HEK293 (cell line): ENCODE results near the gene MKNK2.

Source experiments
- CTCF ChIA-PET: fragments of 350-600 bp; formaldehyde crosslinking; extraction: SDS; loops from one replicate; lab custom pipeline; 2021; ENCODE audit warnings: antibody characterized with exemption; lab: Yijun Ruan, JAX
- POLR2A ChIA-PET: fragments of 300-600 bp; formaldehyde crosslinking; extraction: SDS; loops from one replicate; lab custom pipeline; 2020; ENCODE audit warnings: antibody characterized with exemption, inconsistent platforms; lab: Yijun Ruan, JAX
- H3K27ac ChIP-seq: fragments of 200-500 bp; sonication (Bioruptor generic); 2 replicates; pipeline ENCODE4 v1.5.1; 2014; ENCODE audit warnings: low read depth, low read length, control low read depth, inconsistent platforms; ENCODE audit errors: extremely low read depth
- H3K36me3 ChIP-seq, 2 experiments: fragments of 200-500 bp in 1 of 2; sonication (Bioruptor generic) in 1 of 2; 1 replicate in 1 of 2; 2 replicates in 1 of 2; pipeline ENCODE4 v1.5.1; 2014 to 2017; ENCODE audit warnings: inconsistent platforms in 2 of 2, low read length in 2 of 2; ENCODE audit not compliant: control insufficient read depth in 2 of 2, insufficient read depth in 1 of 2
- H3K4me1 ChIP-seq: fragments of 200-500 bp; sonication (Bioruptor generic); 2 replicates; pipeline ENCODE4 v1.5.1; 2014; ENCODE audit warnings: mild to moderate bottlenecking, low read length, inconsistent platforms; ENCODE audit not compliant: control insufficient read depth, insufficient read depth
- H3K4me3 ChIP-seq: 2 replicates; pipeline ENCODE4 v1.5.1; 2011; ENCODE audit warnings: low read depth, mild to moderate bottlenecking, control low read depth, low read length, moderate library complexity
- H3K9me3 ChIP-seq: fragments of 200-500 bp; sonication (Bioruptor generic); 2 replicates; pipeline ENCODE4 v1.5.1; 2014; ENCODE audit warnings: low read depth, low read length, inconsistent platforms; ENCODE audit not compliant: control insufficient read depth, insufficient read depth
- GLIS1 ChIP-seq: fragments of 450-650 bp; formaldehyde crosslinking; IDR thresholded peaks from 2 replicates; pipeline ENCODE4 v1.5.1; 2016; ENCODE audit warnings: missing biosample characterization, missing genetic modification characterization
- IKZF3 ChIP-seq: fragments of 450-650 bp; IDR thresholded peaks from 2 replicates; pipeline ENCODE4 v1.5.0; 2018; ENCODE audit warnings: missing biosample characterization, mild to moderate bottlenecking, missing genetic modification characterization, moderate library complexity
- KLF10 ChIP-seq: fragments of 450-650 bp; IDR thresholded peaks from 2 replicates; pipeline ENCODE4 v1.5.1; 2018; ENCODE audit warnings: missing biosample characterization, mild to moderate bottlenecking, missing genetic modification characterization
- KLF17 ChIP-seq: fragments of 450-650 bp; formaldehyde crosslinking; IDR thresholded peaks from 2 replicates; pipeline ENCODE4 v1.5.1; 2016; ENCODE audit warnings: missing biosample characterization, missing genetic modification characterization
- PATZ1 ChIP-seq: fragments of 450-650 bp; formaldehyde crosslinking; IDR thresholded peaks from 2 replicates; pipeline ENCODE4 v1.5.1; 2016; ENCODE audit warnings: missing biosample characterization, missing genetic modification characterization
- SP2 ChIP-seq: fragments of 450-650 bp; formaldehyde crosslinking; IDR thresholded peaks from 2 replicates; pipeline ENCODE4 v1.5.1; 2016; ENCODE audit warnings: missing biosample characterization, missing genetic modification characterization
- ZBTB20 ChIP-seq: fragments of 450-650 bp; formaldehyde crosslinking; IDR thresholded peaks from 2 replicates; pipeline ENCODE4 v1.5.1; 2016; ENCODE audit warnings: missing biosample characterization, missing genetic modification characterization
- ZBTB49 ChIP-seq: fragments of 450-650 bp; formaldehyde crosslinking; IDR thresholded peaks from 2 replicates; pipeline ENCODE4 v1.5.1; 2016; ENCODE audit warnings: missing biosample characterization, missing genetic modification characterization, low read depth
- ZIC2 ChIP-seq: fragments of 450-650 bp; formaldehyde crosslinking; IDR thresholded peaks from 2 replicates; pipeline ENCODE4 v1.5.1; 2016; ENCODE audit warnings: missing biosample characterization, missing genetic modification characterization
- ZNF140 ChIP-seq: fragments of 450-650 bp; formaldehyde crosslinking; IDR thresholded peaks from 2 replicates; pipeline ENCODE4 v1.5.1; 2016; ENCODE audit warnings: missing biosample characterization, missing genetic modification characterization
- ZNF146 ChIP-seq: fragments of 450-650 bp; formaldehyde crosslinking; IDR thresholded peaks from 2 replicates; pipeline ENCODE4 v1.5.1; 2016; ENCODE audit warnings: missing biosample characterization, missing genetic modification characterization
- ZNF426 ChIP-seq: fragments of 450-650 bp; formaldehyde crosslinking; IDR thresholded peaks from 2 replicates; pipeline ENCODE4 v1.5.1; 2017; ENCODE audit warnings: missing biosample characterization, missing genetic modification characterization, mild to moderate bottlenecking, inconsistent platforms, moderate library complexity
- ZNF555 ChIP-seq: fragments of 450-650 bp; formaldehyde crosslinking; conservative IDR thresholded peaks from 2 replicates; pipeline ENCODE4 v1.5.1; 2017; ENCODE audit warnings: missing biosample characterization, mild to moderate bottlenecking, missing genetic modification characterization, inconsistent platforms
- ZNF561 ChIP-seq: fragments of 450-650 bp; IDR thresholded peaks from 2 replicates; pipeline ENCODE4 v1.5.1; 2018; ENCODE audit warnings: missing biosample characterization, missing genetic modification characterization, borderline replicate concordance
- ZNF610 ChIP-seq: fragments of 450-650 bp; formaldehyde crosslinking; IDR thresholded peaks from 2 replicates; pipeline ENCODE4 v1.5.1; 2016; ENCODE audit warnings: missing biosample characterization, missing genetic modification characterization, borderline replicate concordance
- ZNF692 ChIP-seq: fragments of 450-650 bp; formaldehyde crosslinking; IDR thresholded peaks from 2 replicates; pipeline ENCODE4 v1.5.1; 2016; ENCODE audit warnings: missing biosample characterization, missing genetic modification characterization
- ZNF776 ChIP-seq: fragments of 450-650 bp; formaldehyde crosslinking; IDR thresholded peaks from 2 replicates; pipeline ENCODE4 v1.5.0; 2017; ENCODE audit warnings: missing biosample characterization, missing genetic modification characterization, borderline replicate concordance
- ZNF785 ChIP-seq: fragments of 450-650 bp; formaldehyde crosslinking; IDR thresholded peaks from 2 replicates; pipeline ENCODE4 v1.5.1; 2016; ENCODE audit warnings: missing biosample characterization, missing genetic modification characterization
- TF ChIP-seq, protein P1 (sequence below): fragments of 450-650 bp; formaldehyde crosslinking; optimal IDR thresholded peaks from 2 replicates; pipeline ENCODE3; 2016; ENCODE audit warnings: missing biosample characterization, mild to moderate bottlenecking, missing genetic modification characterization
- TF ChIP-seq, protein P2 (sequence below): fragments of 450-650 bp; formaldehyde crosslinking; IDR thresholded peaks from 2 replicates; pipeline ENCODE4 v1.5.1; 2016; ENCODE audit warnings: missing biosample characterization, missing genetic modification characterization
- TF ChIP-seq, protein P3 (sequence below): fragments of 450-650 bp; formaldehyde crosslinking; IDR thresholded peaks from 2 replicates; pipeline ENCODE4 v1.5.1; 2017; ENCODE audit warnings: missing biosample characterization, mild to moderate bottlenecking, missing genetic modification characterization, moderate library complexity
- TF ChIP-seq, protein P4 (sequence below): fragments of 450-650 bp; formaldehyde crosslinking; IDR thresholded peaks from 2 replicates; pipeline ENCODE4 v1.5.1; 2016; ENCODE audit warnings: missing biosample characterization, missing genetic modification characterization

Gene MKNK2

GRCh38 chr19:2041683-2042484 is 9.2 kb downstream of the MKNK2 start (continued):
- TF ChIP-seq ZNF426 (tag by site-specific recombination) (no peak), SP2 (peak; percentile 62), ZIC2 (tag by site-specific recombination) (peak; percentile 67; the same call in 1 of the 2 replicates), ZNF140 (tag by site-specific recombination) (no peak), ZNF146 (0 out of 2 replicates have a peak, but pooled peaks have one; percentile 11), ZNF785 (tag by site-specific recombination) (no peak), IKZF3 (tag by site-specific recombination) (peak; percentile 55), ZNF692 (peak; percentile 8; the same call in 1 of the 2 replicates), ZNF610 (tag by site-specific recombination) (0 out of 2 replicates have a peak, but pooled peaks have one; percentile 27), KLF10 (tag by site-specific recombination) (peak; percentile 98), ZBTB20 (peak; percentile 49; the same call in 1 of the 2 replicates), PATZ1 (tag by site-specific recombination) (peak; percentile 96), GLIS1 (peak; percentile 71; the same call in 1 of the 2 replicates), ZNF561 (peak; percentile 18; the same call in 1 of the 2 replicates)
- TF ChIP-seq, protein P1, sequence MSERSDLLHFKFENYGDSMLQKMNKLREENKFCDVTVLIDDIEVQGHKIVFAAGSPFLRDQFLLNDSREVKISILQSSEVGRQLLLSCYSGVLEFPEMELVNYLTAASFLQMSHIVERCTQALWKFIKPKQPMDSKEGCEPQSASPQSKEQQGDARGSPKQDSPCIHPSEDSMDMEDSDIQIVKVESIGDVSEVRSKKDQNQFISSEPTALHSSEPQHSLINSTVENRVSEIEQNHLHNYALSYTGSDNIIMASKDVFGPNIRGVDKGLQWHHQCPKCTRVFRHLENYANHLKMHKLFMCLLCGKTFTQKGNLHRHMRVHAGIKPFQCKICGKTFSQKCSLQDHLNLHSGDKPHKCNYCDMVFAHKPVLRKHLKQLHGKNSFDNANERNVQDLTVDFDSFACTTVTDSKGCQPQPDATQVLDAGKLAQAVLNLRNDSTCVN: peak; percentile 56
- TF ChIP-seq, protein P2, sequence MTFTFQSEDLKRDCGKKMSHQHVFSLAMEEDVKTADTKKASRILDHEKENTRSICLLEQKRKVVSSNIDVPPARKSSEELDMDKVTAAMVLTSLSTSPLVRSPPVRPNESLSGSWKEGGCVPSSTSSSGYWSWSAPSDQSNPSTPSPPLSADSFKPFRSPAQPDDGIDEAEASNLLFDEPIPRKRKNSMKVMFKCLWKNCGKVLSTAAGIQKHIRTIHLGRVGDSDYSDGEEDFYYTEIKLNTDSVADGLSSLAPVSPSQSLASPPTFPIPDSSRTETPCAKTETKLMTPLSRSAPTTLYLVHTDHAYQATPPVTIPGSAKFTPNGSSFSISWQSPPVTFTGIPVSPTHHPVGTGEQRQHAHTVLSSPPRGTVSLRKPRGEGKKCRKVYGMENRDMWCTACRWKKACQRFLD: no peak
- TF ChIP-seq, protein P3, sequence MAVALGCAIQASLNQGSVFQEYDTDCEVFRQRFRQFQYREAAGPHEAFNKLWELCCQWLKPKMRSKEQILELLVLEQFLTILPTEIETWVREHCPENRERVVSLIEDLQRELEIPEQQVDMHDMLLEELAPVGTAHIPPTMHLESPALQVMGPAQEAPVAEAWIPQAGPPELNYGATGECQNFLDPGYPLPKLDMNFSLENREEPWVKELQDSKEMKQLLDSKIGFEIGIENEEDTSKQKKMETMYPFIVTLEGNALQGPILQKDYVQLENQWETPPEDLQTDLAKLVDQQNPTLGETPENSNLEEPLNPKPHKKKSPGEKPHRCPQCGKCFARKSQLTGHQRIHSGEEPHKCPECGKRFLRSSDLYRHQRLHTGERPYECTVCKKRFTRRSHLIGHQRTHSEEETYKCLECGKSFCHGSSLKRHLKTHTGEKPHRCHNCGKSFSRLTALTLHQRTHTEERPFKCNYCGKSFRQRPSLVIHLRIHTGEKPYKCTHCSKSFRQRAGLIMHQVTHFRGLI (tag by site-specific recombination): no peak

DNA sequence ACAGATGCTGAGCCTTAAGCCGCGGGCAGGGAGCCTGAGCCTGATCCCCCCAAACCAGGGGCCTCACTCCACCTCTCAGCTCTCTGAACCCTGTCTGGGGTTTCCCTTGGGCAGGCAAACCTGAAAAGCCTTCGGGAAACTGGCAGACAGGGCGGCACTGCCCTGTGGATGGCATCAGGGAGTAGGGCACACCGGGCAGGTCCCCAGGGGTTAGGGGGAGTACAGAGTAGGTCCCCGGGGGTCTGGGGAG is 9.7 kb downstream of the MKNK2 start:
- ChIA-PET CTCF (interaction anchor here (0.6 kb wide), 1 partner anchor 25 kb away, joined by 3 read pairs; no protein-coding TSS in a partner anchor), POLR2A (interaction anchor here (0.8 kb wide), 1 partner anchor 9 kb away, joined by 3 read pairs; no protein-coding TSS in a partner anchor)
- TF ChIP-seq ZNF555 (tag by site-specific recombination) (no peak), ZNF776 (tag by site-specific recombination) (no peak), ZBTB49 (tag by site-specific recombination) (no peak), KLF17 (tag by site-specific recombination) (no peak), IKZF3 (tag by site-specific recombination) (no peak)
- TF ChIP-seq, protein P4, sequence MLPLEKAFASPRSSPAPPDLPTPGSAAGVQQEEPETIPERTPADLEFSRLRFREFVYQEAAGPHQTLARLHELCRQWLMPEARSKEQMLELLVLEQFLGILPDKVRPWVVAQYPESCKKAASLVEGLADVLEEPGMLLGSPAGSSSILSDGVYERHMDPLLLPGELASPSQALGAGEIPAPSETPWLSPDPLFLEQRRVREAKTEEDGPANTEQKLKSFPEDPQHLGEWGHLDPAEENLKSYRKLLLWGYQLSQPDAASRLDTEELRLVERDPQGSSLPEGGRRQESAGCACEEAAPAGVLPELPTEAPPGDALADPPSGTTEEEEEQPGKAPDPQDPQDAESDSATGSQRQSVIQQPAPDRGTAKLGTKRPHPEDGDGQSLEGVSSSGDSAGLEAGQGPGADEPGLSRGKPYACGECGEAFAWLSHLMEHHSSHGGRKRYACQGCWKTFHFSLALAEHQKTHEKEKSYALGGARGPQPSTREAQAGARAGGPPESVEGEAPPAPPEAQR (tag by site-specific recombination): no peak
- Histone ChIP-seq H3K36me3 (peaks cover 0 to 72% of the 10 kb centered on the region in 2 experiments; a peak in 2 of 3 replicates), H3K4me3 (no peak overlapping the region), H3K4me1 (peaks cover 13% of the 10 kb centered on the region), H3K9me3 (no peaks in the 10 kb centered on the region), H3K27ac (peak overlapping the region; percentile 85)
